ENCODE data around the gene GALNT16.
"Not testable (repeated sequence)": the region's sequence is repeated elsewhere in the genome, so short reads cannot be mapped to it uniquely, and the experiment has no call there.

GALNT16 gene

DNA sequence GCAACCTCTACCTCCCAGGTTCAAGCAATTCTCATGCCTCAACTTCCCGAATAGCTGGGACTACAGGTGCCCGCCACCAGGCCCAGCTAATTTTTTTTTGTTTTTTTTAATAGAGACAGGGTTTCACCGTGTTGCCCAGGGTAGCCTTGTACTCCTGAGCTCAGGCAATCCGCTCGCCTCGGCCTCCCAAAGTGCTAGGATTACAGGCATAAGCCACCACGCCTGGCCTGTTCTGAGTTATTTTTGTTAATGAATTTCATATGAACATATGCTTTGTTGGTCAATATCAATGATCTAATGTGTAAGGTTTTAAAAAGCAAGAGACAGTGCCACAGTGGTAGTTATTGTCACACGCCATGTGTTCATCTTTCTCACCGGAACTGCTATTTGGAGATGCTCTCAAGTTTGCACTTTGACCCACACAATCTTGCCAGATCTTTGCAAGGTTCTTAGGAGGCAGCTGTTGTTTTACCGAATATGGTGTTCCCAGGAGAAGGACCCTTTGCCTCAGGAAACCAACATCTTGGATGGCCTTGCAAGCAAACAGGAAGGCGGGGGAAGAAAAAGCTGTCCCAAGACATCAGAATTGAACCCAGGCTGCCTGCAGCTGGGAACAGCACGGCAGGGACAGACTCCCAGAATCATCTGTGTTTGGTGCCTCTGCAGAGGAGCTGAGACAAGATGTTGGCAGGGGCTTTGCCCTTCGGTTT lies 30.0 kb downstream of the GALNT16 start:
- Histone ChIP-seq H3K4me1 (ENCODE audit: insufficient read depth, low read length) (no peaks in the 10 kb centered on the region), H3K9me3 (ENCODE audit: insufficient read depth, low read length, severe bottlenecking) (no peaks in the 10 kb centered on the region), H3K27ac (ENCODE audit: low read length) (no peak overlapping the region), H2AFZ (ENCODE audit: low read depth, low read length) (no peak overlapping the region), H3K4me3 (ENCODE audit: low read depth in 1 of 2, low read length in 2 of 2) (no peak overlapping the region), H3K79me2 (ENCODE audit: insufficient read depth, low read length) (no peaks in the 10 kb centered on the region), H3K27me3 (ENCODE audit: insufficient read depth, low read length, poor library complexity) (no peaks in the 10 kb centered on the region), H3K9ac (ENCODE audit: low read depth, low read length) (no peak overlapping the region), H4K20me1 (ENCODE audit: insufficient read depth, low read length) (no peaks in the 10 kb centered on the region), H3K36me3 (ENCODE audit: insufficient read depth, low read length) (no peaks in the 10 kb centered on the region), H3K4me2 (ENCODE audit: insufficient read depth, low read length) (no peak overlapping the region)
- no peak for ATAC-seq (ENCODE audit: insufficient read depth, low read depth)
- no peak for DNase-seq
- TF ChIP-seq, protein P1, sequence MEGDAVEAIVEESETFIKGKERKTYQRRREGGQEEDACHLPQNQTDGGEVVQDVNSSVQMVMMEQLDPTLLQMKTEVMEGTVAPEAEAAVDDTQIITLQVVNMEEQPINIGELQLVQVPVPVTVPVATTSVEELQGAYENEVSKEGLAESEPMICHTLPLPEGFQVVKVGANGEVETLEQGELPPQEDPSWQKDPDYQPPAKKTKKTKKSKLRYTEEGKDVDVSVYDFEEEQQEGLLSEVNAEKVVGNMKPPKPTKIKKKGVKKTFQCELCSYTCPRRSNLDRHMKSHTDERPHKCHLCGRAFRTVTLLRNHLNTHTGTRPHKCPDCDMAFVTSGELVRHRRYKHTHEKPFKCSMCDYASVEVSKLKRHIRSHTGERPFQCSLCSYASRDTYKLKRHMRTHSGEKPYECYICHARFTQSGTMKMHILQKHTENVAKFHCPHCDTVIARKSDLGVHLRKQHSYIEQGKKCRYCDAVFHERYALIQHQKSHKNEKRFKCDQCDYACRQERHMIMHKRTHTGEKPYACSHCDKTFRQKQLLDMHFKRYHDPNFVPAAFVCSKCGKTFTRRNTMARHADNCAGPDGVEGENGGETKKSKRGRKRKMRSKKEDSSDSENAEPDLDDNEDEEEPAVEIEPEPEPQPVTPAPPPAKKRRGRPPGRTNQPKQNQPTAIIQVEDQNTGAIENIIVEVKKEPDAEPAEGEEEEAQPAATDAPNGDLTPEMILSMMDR (IDR thresholded peaks at IDR 0.05; ENCODE audit: borderline replicate concordance, extremely low read depth, low read length, poor library complexity, severe bottlenecking), result no peak

DNA sequence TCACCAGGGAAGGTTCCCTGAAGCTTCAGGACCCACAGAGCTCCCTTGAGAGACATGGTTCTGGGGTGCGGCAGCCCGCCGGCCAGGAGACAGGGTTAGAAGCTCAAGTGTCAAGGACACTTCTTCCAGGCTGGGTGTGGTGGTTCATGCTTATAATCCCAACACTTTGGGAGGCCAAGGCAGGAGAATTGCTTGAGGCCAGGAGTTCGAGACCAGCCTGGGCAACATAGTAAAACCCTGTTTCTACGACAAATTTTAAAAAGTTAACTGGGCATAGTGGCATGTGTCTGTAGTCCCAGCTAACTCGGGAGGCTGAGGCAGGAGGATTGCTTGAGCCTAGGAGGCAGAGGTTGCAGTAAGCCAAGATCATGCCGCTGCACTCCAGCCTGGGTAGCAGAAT lies 30.9 kb downstream of the GALNT16 start:
- H4K20me1 ChIP-seq (ENCODE audit: insufficient read depth, low read length); H2AFZ ChIP-seq (ENCODE audit: low read depth, low read length); ATAC-seq (ENCODE audit: insufficient read depth, low read depth); H3K4me3 ChIP-seq (ENCODE audit: low read depth in 1 of 2, low read length in 2 of 2); H3K27ac ChIP-seq (ENCODE audit: low read length); H3K27me3 ChIP-seq (ENCODE audit: insufficient read depth, low read length, poor library complexity); H3K4me1 ChIP-seq (ENCODE audit: insufficient read depth, low read length); H3K4me2 ChIP-seq (ENCODE audit: insufficient read depth, low read length); DNase-seq; H3K9me3 ChIP-seq (ENCODE audit: insufficient read depth, low read length, severe bottlenecking); H3K36me3 ChIP-seq (ENCODE audit: insufficient read depth, low read length); H3K9ac ChIP-seq (ENCODE audit: low read depth, low read length); H3K79me2 ChIP-seq (ENCODE audit: insufficient read depth, low read length): not testable (repeated sequence)

DNA sequence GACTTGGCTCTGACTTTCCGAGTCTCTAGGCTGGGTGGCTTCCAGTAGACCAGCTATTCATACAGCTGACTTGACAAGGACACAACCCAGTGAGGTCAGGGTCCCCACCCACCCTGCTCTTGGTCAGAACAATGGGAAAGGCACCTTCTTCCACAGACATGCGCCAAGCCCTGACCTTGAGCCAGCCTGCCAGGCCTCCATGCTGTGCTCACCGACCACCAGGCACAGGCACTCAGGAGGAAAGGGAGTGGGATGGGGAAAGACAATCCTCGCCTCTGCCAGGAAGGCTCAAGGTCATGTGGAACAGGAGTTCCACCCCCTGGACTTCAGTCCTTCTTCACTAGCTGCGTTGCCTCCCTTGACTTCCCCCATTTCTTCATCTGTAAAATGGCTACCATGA lies 31.4 kb downstream of the GALNT16 start:
- DNase-seq (no peak), ATAC-seq (ENCODE audit: insufficient read depth, low read depth) (no peak)
- no peak overlapping the region for H3K9ac ChIP-seq (ENCODE audit: low read depth, low read length)
- H3K4me1 ChIP-seq (ENCODE audit: insufficient read depth, low read length), result no peaks in the 10 kb centered on the region
- no peak overlapping the region for H3K4me3 ChIP-seq (ENCODE audit: low read depth in 1 of 2, low read length in 2 of 2)
- H3K27ac ChIP-seq (ENCODE audit: low read length), result no peak overlapping the region
- no peaks in the 10 kb centered on the region for H3K79me2 ChIP-seq (ENCODE audit: insufficient read depth, low read length)
- TF ChIP-seq, protein P1 (IDR thresholded peaks at IDR 0.05; ENCODE audit: borderline replicate concordance, extremely low read depth, low read length, poor library complexity, severe bottlenecking), result no peak
- no peak for TF ChIP-seq EZH2 (IDR thresholded peaks at IDR 0.05; ENCODE audit: borderline replicate concordance, low read depth, low read length, severe bottlenecking)
- H3K9me3 ChIP-seq (ENCODE audit: insufficient read depth, low read length, severe bottlenecking), result no peaks in the 10 kb centered on the region
- H3K36me3 ChIP-seq (ENCODE audit: insufficient read depth, low read length), result no peaks in the 10 kb centered on the region
- H3K27me3 ChIP-seq (ENCODE audit: insufficient read depth, low read length, poor library complexity), result no peaks in the 10 kb centered on the region
- no peaks in the 10 kb centered on the region for H4K20me1 ChIP-seq (ENCODE audit: insufficient read depth, low read length)
- H2AFZ ChIP-seq (ENCODE audit: low read depth, low read length), result no peak overlapping the region
- no peak overlapping the region for H3K4me2 ChIP-seq (ENCODE audit: insufficient read depth, low read length)

DNA sequence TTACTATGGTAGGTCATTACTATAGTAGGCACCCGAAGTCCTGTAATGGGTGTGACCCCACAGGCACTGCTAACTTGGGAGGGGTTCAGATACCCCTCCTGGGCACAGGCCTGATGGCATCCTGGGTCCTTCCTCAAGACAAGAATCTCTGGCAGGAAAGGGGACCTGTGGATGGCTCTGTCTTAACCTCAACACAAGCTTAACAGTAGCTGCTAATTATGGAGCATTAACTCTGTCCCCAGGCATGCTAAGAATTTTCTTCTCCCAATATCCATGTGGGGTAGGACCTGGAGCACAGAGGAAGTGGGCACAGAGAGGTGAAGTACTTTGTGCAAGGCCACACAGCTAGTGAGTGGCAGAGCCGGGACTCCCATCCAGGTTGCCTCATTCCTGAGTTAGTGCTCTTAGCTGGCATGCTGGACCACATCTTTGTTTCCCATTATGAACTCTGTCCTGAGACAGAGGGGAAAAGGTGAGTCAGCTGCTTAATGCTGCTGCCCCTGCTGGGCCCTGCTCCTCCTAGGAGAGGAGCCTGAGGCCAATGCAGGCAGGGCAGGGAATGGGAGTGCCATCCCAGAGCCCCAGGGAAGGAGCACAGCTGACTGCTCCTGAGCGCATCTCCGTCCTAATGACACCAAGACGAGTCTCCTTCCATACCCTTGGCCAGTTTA lies 32.1 kb downstream of the GALNT16 start:
- Histone ChIP-seq H3K27me3 (ENCODE audit: insufficient read depth, low read length, poor library complexity) (no peaks in the 10 kb centered on the region), H3K79me2 (ENCODE audit: insufficient read depth, low read length) (no peaks in the 10 kb centered on the region), H3K27ac (ENCODE audit: low read length) (no peak overlapping the region), H3K9ac (ENCODE audit: low read depth, low read length) (no peak overlapping the region), H4K20me1 (ENCODE audit: insufficient read depth, low read length) (no peaks in the 10 kb centered on the region), H3K4me2 (ENCODE audit: insufficient read depth, low read length) (no peak overlapping the region), H2AFZ (ENCODE audit: low read depth, low read length) (no peak overlapping the region), H3K9me3 (ENCODE audit: insufficient read depth, low read length, severe bottlenecking) (no peaks in the 10 kb centered on the region), H3K36me3 (ENCODE audit: insufficient read depth, low read length) (no peaks in the 10 kb centered on the region), H3K4me3 (ENCODE audit: low read depth in 1 of 2, low read length in 2 of 2) (no peak overlapping the region), H3K4me1 (ENCODE audit: insufficient read depth, low read length) (no peaks in the 10 kb centered on the region)
- DNase-seq, result no peak
- TF ChIP-seq, protein P1 (IDR thresholded peaks at IDR 0.05; ENCODE audit: borderline replicate concordance, extremely low read depth, low read length, poor library complexity, severe bottlenecking), result no peak
- no peak for TF ChIP-seq EZH2 (IDR thresholded peaks at IDR 0.05; ENCODE audit: borderline replicate concordance, low read depth, low read length, severe bottlenecking)
- ATAC-seq (ENCODE audit: insufficient read depth, low read depth), result no peak
